Activated CD8-positive, alpha-beta memory T cell treated with anti-CD3 and anti-CD28 coated beads, Interleukin-2, amount 10 ng/mL, durations not matched to agents 7 days and 5 days (primary cell): ENCODE measurements around the gene USB1. TPM values are rescaled to one million over a fixed set of nuclear protein-coding genes. Genes with fewer than 3 reads are reported as not detected.
"Not testable (repeated sequence)": the region's sequence is repeated elsewhere in the genome, so short reads cannot be mapped to it uniquely, and the experiment has no call there.

Source experiments
- ATAC-seq: fragments of 150-1000 bp; cut with Tn5 transposase; one replicate; pipeline ENCODE4 v1.10.0; 2021; ENCODE audit warnings: moderate library complexity
- CTCF ChIA-PET: fragments of 350-600 bp; sonication (Branson Sonifier 250); formaldehyde crosslinking; loops from one replicate; lab custom pipeline; 2021; ENCODE audit warnings: antibody characterized with exemption; lab: Charles Lee
- DNase-seq: peaks from one replicate; pipeline ENCODE4 v3.0.0-alpha.2; 2020
- H3K27ac Mint-ChIP-seq: one replicate; pipeline ENCODE4 v1.8.0; 2021; ENCODE audit warnings: mild to moderate bottlenecking, mixed read lengths
- H3K27me3 Mint-ChIP-seq: one replicate; pipeline ENCODE4 v1.8.0; 2021; ENCODE audit warnings: mixed read lengths
- H3K36me3 Mint-ChIP-seq: one replicate; pipeline ENCODE4 v1.8.0; 2021; ENCODE audit warnings: mild to moderate bottlenecking, mixed read lengths
- H3K4me1 Mint-ChIP-seq: one replicate; pipeline ENCODE4 v1.8.0; 2021; ENCODE audit warnings: mixed read lengths
- H3K4me3 Mint-ChIP-seq: one replicate; pipeline ENCODE4 v1.8.0; 2021; ENCODE audit warnings: mild to moderate bottlenecking, moderate library complexity, mixed read lengths
- H3K9me3 Mint-ChIP-seq: one replicate; pipeline ENCODE4 v1.8.0; 2022; ENCODE audit warnings: low read depth, mixed read lengths
- total RNA-seq, 2 experiments: library from RNA; stranded (reverse); gene quantifications; one replicate each; pipeline ENCODE4 v1.2.3, GENCODE V29; 2021

Gene USB1
- total RNA-seq, 2 experiments from 2014 or later, result 62.2 to 68.0 TPM

- Mint-ChIP-seq H3K27me3 (no peaks in the 10 kb centered on the region), H3K4me1 (peaks cover 64% of the 10 kb centered on the region), H3K27ac (peak within 1 kb of the TSS; percentile 95), H3K9me3 (no peaks in the 10 kb centered on the region), H3K4me3 (peak within 1 kb of the TSS; percentile 92), H3K36me3 (peaks cover 30% of the 10 kb centered on the region)
- ATAC-seq, result peak; percentile 20
- CTCF ChIA-PET, result interaction anchor here (0.8 to 5.7 kb wide), 14 partner anchors 9 to 462 kb away, joined by 3 to 64 read pairs (median 4); partner anchors contain the start of gene CFAP20
- DNase-seq, result peak; percentile 55
Measured at GRCh38 chr16:57999971-58000705, 1.1 kb upstream of the USB1 start, which contains the start of gene ZNF319. Gene ZNF319 (minus strand): TSS chr16:58000672. CDS start chr16:57998265, 2,407 bp downstream.

- Mint-ChIP-seq H3K36me3 (peaks cover 33% of the 10 kb centered on the region), H3K27ac (peak overlapping the region; percentile 93), H3K4me1 (peaks cover 53% of the 10 kb centered on the region), H3K27me3 (no peaks in the 10 kb centered on the region), H3K9me3 (no peaks in the 10 kb centered on the region), H3K4me3 (peak overlapping the region; percentile 92)
- ATAC-seq (no peak), DNase-seq (no peak)
- CTCF ChIA-PET, result interaction anchor here (0.9 to 5.7 kb wide), 7 partner anchors 12 to 425 kb away, joined by 3 to 64 read pairs (median 5); no protein-coding TSS in a partner anchor
Measured at GRCh38 chr16:58001781-58002415, 691 bp downstream of the USB1 start.

- ATAC-seq (no peak), DNase-seq (no peak)
- Mint-ChIP-seq H3K27me3 (no peaks in the 10 kb centered on the region), H3K27ac (no peak overlapping the region), H3K4me3 (no peak overlapping the region), H3K36me3 (peaks cover 33% of the 10 kb centered on the region), H3K4me1 (peaks cover 49% of the 10 kb centered on the region), H3K9me3 (no peaks in the 10 kb centered on the region)
- CTCF ChIA-PET, result interaction anchor here (0.6 to 5.7 kb wide), 7 partner anchors 11 to 425 kb away, joined by 3 to 64 read pairs (median 5); no protein-coding TSS in a partner anchor
Measured at GRCh38 chr16:58002416-58002800, 1.2 kb downstream of the USB1 start.

GRCh38 chr16:58002936-58003335 lies 1.7 kb downstream of the USB1 start:
- CTCF ChIA-PET, result interaction anchor here (0.6 to 5.0 kb wide), 2 partner anchors 16 to 126 kb away, joined by 3 to 34 read pairs; no protein-coding TSS in a partner anchor
- peaks cover 44% of the 10 kb centered on the region for H3K4me1 Mint-ChIP-seq
- no peaks in the 10 kb centered on the region for H3K9me3 Mint-ChIP-seq
- ATAC-seq (no peak), DNase-seq (no peak)
- H3K27ac Mint-ChIP-seq, result peak overlapping the region; percentile 32
- peaks cover 30% of the 10 kb centered on the region for H3K36me3 Mint-ChIP-seq
- no peaks in the 10 kb centered on the region for H3K27me3 Mint-ChIP-seq
- H3K4me3 Mint-ChIP-seq, result no peak overlapping the region

- not testable (repeated sequence) for DNase-seq, H3K9me3 Mint-ChIP-seq, H3K4me3 Mint-ChIP-seq, H3K27ac Mint-ChIP-seq, H3K27me3 Mint-ChIP-seq, ATAC-seq
- H3K4me1 Mint-ChIP-seq, result peaks cover 28% of the 10 kb centered on the region
- CTCF ChIA-PET, result interaction anchor here (0.9 to 3.5 kb wide), 4 partner anchors 10 to 105 kb away, joined by 3 to 17 read pairs (median 4); no protein-coding TSS in a partner anchor
- peaks cover 33% of the 10 kb centered on the region for H3K36me3 Mint-ChIP-seq
Measured at GRCh38 chr16:58004736-58005135, 3.5 kb downstream of the USB1 start.

GRCh38 chr16:58009856-58010416 lies 8.7 kb downstream of the USB1 start:
- no peak overlapping the region for H3K27ac Mint-ChIP-seq
- DNase-seq, result no peak
- no peak for ATAC-seq

GRCh38 chr16:58010886-58011285 lies 9.7 kb downstream of the USB1 start:
- no peaks in the 10 kb centered on the region for H3K9me3 Mint-ChIP-seq
- no peak overlapping the region for H3K27ac Mint-ChIP-seq
- no peak overlapping the region for H3K4me3 Mint-ChIP-seq

More at GRCh38 chr16:58009856-58010416, 8.7 kb downstream of the USB1 start:
- H3K27me3 Mint-ChIP-seq, result no peaks in the 10 kb centered on the region
- no peaks in the 10 kb centered on the region for H3K9me3 Mint-ChIP-seq
- H3K36me3 Mint-ChIP-seq, result peaks cover 30% of the 10 kb centered on the region
- H3K4me3 Mint-ChIP-seq, result no peak overlapping the region
- no peaks in the 10 kb centered on the region for H3K4me1 Mint-ChIP-seq
- CTCF ChIA-PET, result interaction anchor here (1.6 to 1.9 kb wide), 2 partner anchors 10 to 252 kb away, joined by 3 to 5 read pairs; no protein-coding TSS in a partner anchor

GRCh38 chr16:58011652-58012051 lies 10.4 kb downstream of the USB1 start:
- no peak overlapping the region for H3K27ac Mint-ChIP-seq
- CTCF ChIA-PET, result no interaction called here
- H3K36me3 Mint-ChIP-seq, result peaks cover 21% of the 10 kb centered on the region
- H3K9me3 Mint-ChIP-seq, result no peaks in the 10 kb centered on the region
- no peaks in the 10 kb centered on the region for H3K27me3 Mint-ChIP-seq
- H3K4me1 Mint-ChIP-seq, result no peaks in the 10 kb centered on the region
- no peak overlapping the region for H3K4me3 Mint-ChIP-seq
- ATAC-seq (no peak), DNase-seq (no peak)

More at GRCh38 chr16:58010886-58011285, 9.7 kb downstream of the USB1 start:
- no peaks in the 10 kb centered on the region for H3K4me1 Mint-ChIP-seq
- peaks cover 26% of the 10 kb centered on the region for H3K36me3 Mint-ChIP-seq
- ATAC-seq (no peak), DNase-seq (no peak)
- CTCF ChIA-PET, result interaction anchor here (0.7 kb wide), 1 partner anchor 104 kb away, joined by 3 read pairs; no protein-coding TSS in a partner anchor
- no peaks in the 10 kb centered on the region for H3K27me3 Mint-ChIP-seq

GRCh38 chr16:58012481-58012880 lies 11.3 kb downstream of the USB1 start:
- Mint-ChIP-seq H3K27me3 (no peaks in the 10 kb centered on the region), H3K36me3 (peaks cover 15% of the 10 kb centered on the region), H3K4me1 (no peaks in the 10 kb centered on the region), H3K4me3 (no peak overlapping the region), H3K27ac (no peak overlapping the region), H3K9me3 (no peaks in the 10 kb centered on the region)
- CTCF ChIA-PET, result interaction anchor here (1.7 to 2.2 kb wide), 2 partner anchors 11 to 12 kb away, joined by 6 to 9 read pairs; partner anchors contain the start of gene USB1
- no peak for ATAC-seq
- DNase-seq, result no peak

- ATAC-seq, result no peak
- DNase-seq, result no peak
- Mint-ChIP-seq H3K27ac (no peak overlapping the region), H3K4me1 (no peaks in the 10 kb centered on the region), H3K4me3 (no peak overlapping the region), H3K9me3 (no peaks in the 10 kb centered on the region), H3K36me3 (peaks cover 15% of the 10 kb centered on the region), H3K27me3 (no peaks in the 10 kb centered on the region)
- CTCF ChIA-PET, result interaction anchor here (0.7 to 2.2 kb wide), 3 partner anchors 11 to 114 kb away, joined by 3 to 9 read pairs (median 6); partner anchors contain the start of gene USB1
Measured at GRCh38 chr16:58013201-58013956, 12.2 kb downstream of the USB1 start.

GRCh38 chr16:58016840-58017446 lies 15.7 kb downstream of the USB1 start:
- ATAC-seq (no peak), DNase-seq (no peak)
- CTCF ChIA-PET, result no interaction called here
- H3K4me1 Mint-ChIP-seq, result peaks cover 13% of the 10 kb centered on the region
- no peak overlapping the region for H3K4me3 Mint-ChIP-seq
- H3K36me3 Mint-ChIP-seq, result peaks cover 2% of the 10 kb centered on the region
- no peaks in the 10 kb centered on the region for H3K9me3 Mint-ChIP-seq
- H3K27me3 Mint-ChIP-seq, result no peaks in the 10 kb centered on the region
- no peak overlapping the region for H3K27ac Mint-ChIP-seq

GRCh38 chr16:58018803-58019202 lies 17.6 kb downstream of the USB1 start:
- Mint-ChIP-seq H3K27me3 (no peaks in the 10 kb centered on the region), H3K9me3 (no peaks in the 10 kb centered on the region), H3K4me3 (no peak overlapping the region), H3K27ac (no peak overlapping the region), H3K4me1 (peaks cover 13% of the 10 kb centered on the region), H3K36me3 (peaks cover 2% of the 10 kb centered on the region)
- CTCF ChIA-PET, result interaction anchor here (1.0 kb wide), 1 partner anchor 105 kb away, joined by 3 read pairs; no protein-coding TSS in a partner anchor
- no peak for DNase-seq
- ATAC-seq, result no peak
